OCI-LY1 (cell line): ENCODE data around the gene OR4K2.

Source experiments
- EZH2 ChIP-seq: fragments of 200-600 bp; sonication (generic), shearing (Covaris generic); IDR thresholded peaks from 2 replicates; pipeline ENCODE4 v1.8.0; 2017; ENCODE audit warnings: borderline replicate concordance, mixed run types, mild to moderate bottlenecking, antibody characterized with exemption, low read length, moderate library complexity, mixed read lengths
- TF ChIP-seq, protein P1 (sequence below): fragments of 200-600 bp; sonication (generic), shearing (Covaris generic); IDR thresholded peaks from 2 replicates; pipeline ENCODE4 v1.5.1; 2017; ENCODE audit warnings: mild to moderate bottlenecking, antibody characterized with exemption, low read length, moderate library complexity, mixed read lengths

DNA sequence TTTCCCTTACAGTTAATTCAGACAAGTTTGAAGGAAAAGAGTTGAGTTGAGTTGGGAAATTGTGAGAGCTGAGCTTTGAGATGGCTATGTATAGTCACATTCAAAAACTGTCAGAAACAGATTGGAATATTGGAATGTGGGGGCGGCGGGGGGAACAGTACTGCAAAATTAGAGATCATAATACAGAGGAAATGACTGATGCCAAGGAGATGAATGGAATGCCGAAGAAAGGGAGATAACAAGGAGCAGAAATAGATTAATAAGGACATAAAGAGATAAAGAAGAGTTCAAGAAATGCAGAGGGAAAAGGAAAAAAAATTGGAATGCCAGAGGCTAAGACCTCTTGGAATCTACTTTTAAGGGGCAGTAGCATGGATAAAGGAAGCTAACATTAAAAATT lies 42.3 kb downstream of the OR4K2 start:
- TF ChIP-seq, protein P1, sequence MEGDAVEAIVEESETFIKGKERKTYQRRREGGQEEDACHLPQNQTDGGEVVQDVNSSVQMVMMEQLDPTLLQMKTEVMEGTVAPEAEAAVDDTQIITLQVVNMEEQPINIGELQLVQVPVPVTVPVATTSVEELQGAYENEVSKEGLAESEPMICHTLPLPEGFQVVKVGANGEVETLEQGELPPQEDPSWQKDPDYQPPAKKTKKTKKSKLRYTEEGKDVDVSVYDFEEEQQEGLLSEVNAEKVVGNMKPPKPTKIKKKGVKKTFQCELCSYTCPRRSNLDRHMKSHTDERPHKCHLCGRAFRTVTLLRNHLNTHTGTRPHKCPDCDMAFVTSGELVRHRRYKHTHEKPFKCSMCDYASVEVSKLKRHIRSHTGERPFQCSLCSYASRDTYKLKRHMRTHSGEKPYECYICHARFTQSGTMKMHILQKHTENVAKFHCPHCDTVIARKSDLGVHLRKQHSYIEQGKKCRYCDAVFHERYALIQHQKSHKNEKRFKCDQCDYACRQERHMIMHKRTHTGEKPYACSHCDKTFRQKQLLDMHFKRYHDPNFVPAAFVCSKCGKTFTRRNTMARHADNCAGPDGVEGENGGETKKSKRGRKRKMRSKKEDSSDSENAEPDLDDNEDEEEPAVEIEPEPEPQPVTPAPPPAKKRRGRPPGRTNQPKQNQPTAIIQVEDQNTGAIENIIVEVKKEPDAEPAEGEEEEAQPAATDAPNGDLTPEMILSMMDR, result no peak
- TF ChIP-seq EZH2, result no peak
